Parathyroid adenoma (tissue), 2 donors: ENCODE data around the gene RTN4RL2.
A peak's percentile ranks its signal among the peaks of the same experiment; 100 is the strongest.

Experiments
- H2AFZ ChIP-seq: fragments of 300-600 bp; sonication (generic); one replicate; pipeline ENCODE4 v1.7.0; 2017; ENCODE audit warnings: antibody characterized with exemption, mild to moderate bottlenecking
- H3K27ac ChIP-seq: fragments of 300-600 bp; sonication (generic); one replicate; pipeline ENCODE4 v1.7.0; 2017
- H3K27me3 ChIP-seq: fragments of 300-600 bp; sonication (generic); one replicate; pipeline ENCODE4 v1.7.0; 2017; ENCODE audit warnings: low read length; ENCODE audit not compliant: control insufficient read depth, insufficient read depth
- H3K36me3 ChIP-seq: fragments of 300-600 bp; sonication (generic); one replicate; pipeline ENCODE4 v1.7.0; 2017; ENCODE audit warnings: low read length; ENCODE audit not compliant: control insufficient read depth, insufficient read depth
- H3K4me1 ChIP-seq: fragments of 300-600 bp; sonication (generic); one replicate; pipeline ENCODE4 v1.7.0; 2017; ENCODE audit warnings: control low read depth
- H3K4me2 ChIP-seq: fragments of 300-600 bp; sonication (generic); one replicate; pipeline ENCODE4 v1.7.0; 2017; ENCODE audit warnings: low read length
- H3K4me3 ChIP-seq: fragments of 300-600 bp; sonication (generic); one replicate; pipeline ENCODE4 v1.7.0; 2017; ENCODE audit warnings: low read depth, low read length
- H3K79me2 ChIP-seq: fragments of 300-600 bp; sonication (generic); one replicate; pipeline ENCODE4 v1.7.0; 2017; ENCODE audit warnings: control low read depth
- H3K9ac ChIP-seq: fragments of 300-600 bp; sonication (generic); one replicate; pipeline ENCODE4 v1.7.0; 2017; ENCODE audit warnings: mild to moderate bottlenecking
- H3K9me3 ChIP-seq: fragments of 300-600 bp; sonication (generic); one replicate; pipeline ENCODE4 v1.7.0; 2017; ENCODE audit warnings: low read length; ENCODE audit not compliant: control insufficient read depth
- CTCF ChIP-seq: fragments of 300-600 bp; sonication (generic); IDR thresholded peaks from one replicate; pipeline ENCODE4 v1.7.0; 2017; ENCODE audit warnings: antibody characterized with exemption, mild to moderate bottlenecking
- donor health status: primary hyperparathyroidism.

The RTN4RL2 gene

GRCh38 chr11:57481915-57482781 is 21.8 kb downstream of the RTN4RL2 start:
- Histone ChIP-seq H3K4me3 (no peak overlapping the region), H3K9me3 (no peaks in the 10 kb centered on the region), H3K27me3 (no peaks in the 10 kb centered on the region), H3K27ac (no peak overlapping the region), H3K4me2 (peak overlapping the region; percentile 33), H2AFZ (no peak overlapping the region), H3K9ac (no peak overlapping the region), H3K79me2 (no peaks in the 10 kb centered on the region), H3K4me1 (no peaks in the 10 kb centered on the region), H3K36me3 (no peaks in the 10 kb centered on the region)
- TF ChIP-seq CTCF, result no peak

GRCh38 chr11:57482782-57483561 is 22.6 kb downstream of the RTN4RL2 start:
- H3K27ac ChIP-seq, result no peak overlapping the region

GRCh38 chr11:57483562-57483918 is 23.2 kb downstream of the RTN4RL2 start:
- Histone ChIP-seq H3K79me2 (no peaks in the 10 kb centered on the region), H3K4me2 (no peak overlapping the region), H3K36me3 (no peaks in the 10 kb centered on the region), H3K4me3 (no peak overlapping the region), H3K27me3 (no peaks in the 10 kb centered on the region), H3K9me3 (no peaks in the 10 kb centered on the region), H3K4me1 (no peaks in the 10 kb centered on the region), H2AFZ (no peak overlapping the region), H3K27ac (no peak overlapping the region), H3K9ac (no peak overlapping the region)
- no peak for TF ChIP-seq CTCF

More at GRCh38 chr11:57482782-57483561, 22.6 kb downstream of the RTN4RL2 start:
- H3K79me2 ChIP-seq, result no peaks in the 10 kb centered on the region
- no peaks in the 10 kb centered on the region for H3K9me3 ChIP-seq
- H3K36me3 ChIP-seq, result no peaks in the 10 kb centered on the region
- peak overlapping the region; percentile 33 for H3K4me2 ChIP-seq
- H2AFZ ChIP-seq, result no peak overlapping the region
- no peaks in the 10 kb centered on the region for H3K4me1 ChIP-seq
- H3K4me3 ChIP-seq, result no peak overlapping the region
- no peak overlapping the region for H3K9ac ChIP-seq
- peak; percentile 32 for TF ChIP-seq CTCF
- no peaks in the 10 kb centered on the region for H3K27me3 ChIP-seq

- Histone ChIP-seq H3K4me1 (no peaks in the 10 kb centered on the region), H3K9ac (no peak overlapping the region), H2AFZ (no peak overlapping the region), H3K27me3 (no peaks in the 10 kb centered on the region), H3K4me2 (no peak overlapping the region), H3K4me3 (no peak overlapping the region), H3K36me3 (no peaks in the 10 kb centered on the region), H3K79me2 (no peaks in the 10 kb centered on the region), H3K9me3 (no peaks in the 10 kb centered on the region), H3K27ac (no peak overlapping the region)
- no peak for TF ChIP-seq CTCF
These were observed 23.9 kb downstream of the RTN4RL2 start for GRCh38 chr11:57484141-57484710.
